Neutrophil (primary cell): ENCODE data around the gene GCM1.

Source experiments
- H3K27ac ChIP-seq: fragments of 200-600 bp; sonication (generic); 2 replicates; pipeline ENCODE4 v1.5.1; 2016; ENCODE audit warnings: mild to moderate bottlenecking, moderate library complexity
- H3K27me3 ChIP-seq: fragments of 200-600 bp; sonication (generic); 2 replicates; pipeline ENCODE4 v1.6.0; 2016; ENCODE audit warnings: mild to moderate bottlenecking
- H3K36me3 ChIP-seq: fragments of 200-600 bp; sonication (generic); 2 replicates; pipeline ENCODE4 v1.5.1; 2017
- H3K4me1 ChIP-seq, 2 experiments: fragments of 200-600 bp in 1 of 2; sonication (generic) in 1 of 2; 1 replicate in 1 of 2; 2 replicates in 1 of 2; pipeline versions ENCODE4 v1.5.1 to v1.6.1; 2013 to 2016; ENCODE audit warnings: low read depth in 1 of 2, low read length in 1 of 2, mild to moderate bottlenecking in 1 of 2, moderate library complexity in 1 of 2; ENCODE audit not compliant: control insufficient read depth in 1 of 2, insufficient read depth in 1 of 2
- H3K4me3 ChIP-seq, 2 experiments: fragments of 200-600 bp in 1 of 2; sonication (generic) in 1 of 2; 1 replicate in 1 of 2; 2 replicates in 1 of 2; pipeline ENCODE4 v1.5.1; 2013 to 2016; ENCODE audit warnings: low read depth in 1 of 2, low read length in 1 of 2, mild to moderate bottlenecking in 1 of 2, moderate library complexity in 1 of 2
- H3K9me3 ChIP-seq: fragments of 200-600 bp; sonication (generic); 2 replicates; pipeline ENCODE4 v1.5.1; 2016
- CTCF ChIP-seq: fragments of 200-600 bp; sonication (generic); IDR thresholded peaks from 2 replicates; pipeline ENCODE4 v1.5.1; 2016; ENCODE audit warnings: antibody characterized with exemption

GCM1 gene

DNA sequence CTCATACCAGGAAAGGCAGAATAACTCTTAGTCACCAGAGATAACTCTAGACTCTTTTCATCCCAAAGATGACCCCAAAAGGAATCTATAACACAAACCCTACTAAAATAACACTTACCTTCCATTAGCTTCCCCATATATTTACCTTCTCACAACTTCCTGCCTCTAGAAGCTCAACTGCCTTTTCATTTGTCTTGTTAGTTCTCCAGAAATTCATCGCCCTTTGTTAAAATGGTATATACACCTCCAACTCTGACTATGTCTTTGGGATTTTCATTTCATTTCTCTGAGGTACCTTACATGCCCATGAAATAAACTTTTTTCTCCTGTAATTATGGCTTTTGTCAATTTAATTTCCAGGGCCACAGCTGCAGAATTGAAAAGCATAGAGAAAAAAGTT lies 33.5 kb downstream of the GCM1 start:
- Histone ChIP-seq H3K4me1 (no peaks in the 10 kb centered on the region), H3K27ac (no peak overlapping the region), H3K36me3 (no peaks in the 10 kb centered on the region), H3K4me3 (no peak overlapping the region), H3K27me3 (no peaks in the 10 kb centered on the region), H3K9me3 (no peaks in the 10 kb centered on the region)
- no peak for TF ChIP-seq CTCF

DNA sequence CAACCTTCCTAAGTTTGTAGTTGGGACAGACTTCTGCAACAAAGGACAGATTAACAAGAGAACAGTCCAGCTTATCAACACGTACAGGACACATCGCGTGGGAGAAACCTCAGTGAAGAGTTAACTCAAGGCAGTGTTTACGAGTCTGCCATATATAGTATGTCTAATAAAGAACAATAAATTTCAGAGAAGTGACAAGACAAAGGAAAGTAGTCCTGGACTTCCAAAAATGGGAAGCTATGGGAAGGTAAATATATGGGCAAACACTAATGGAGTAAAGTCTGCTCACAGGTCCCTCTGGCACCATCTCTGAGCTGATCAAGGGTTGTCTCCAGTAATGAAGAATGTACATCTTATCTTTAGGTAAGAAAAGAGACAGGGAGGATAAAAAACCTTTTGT lies 34.9 kb downstream of the GCM1 start:
- Histone ChIP-seq H3K27me3 (no peaks in the 10 kb centered on the region), H3K36me3 (peaks cover 5% of the 10 kb centered on the region), H3K4me3 (no peak overlapping the region), H3K27ac (no peak overlapping the region), H3K4me1 (no peaks in the 10 kb centered on the region), H3K9me3 (no peaks in the 10 kb centered on the region)
- TF ChIP-seq CTCF: no peak

GRCh38 chr6:53112871-53113270 lies 35.8 kb downstream of the GCM1 start:
- Histone ChIP-seq H3K4me3 (no peak overlapping the region), H3K27ac (no peak overlapping the region), H3K27me3 (no peaks in the 10 kb centered on the region), H3K4me1 (no peaks in the 10 kb centered on the region), H3K9me3 (no peaks in the 10 kb centered on the region), H3K36me3 (peaks cover 5% of the 10 kb centered on the region)
- no peak for TF ChIP-seq CTCF

- Histone ChIP-seq H3K9me3 (no peaks in the 10 kb centered on the region), H3K27ac (no peak overlapping the region), H3K4me1 (no peaks in the 10 kb centered on the region), H3K27me3 (no peaks in the 10 kb centered on the region), H3K4me3 (no peak overlapping the region), H3K36me3 (peaks cover 8% of the 10 kb centered on the region)
- no peak for TF ChIP-seq CTCF
These were observed 36.2 kb downstream of the GCM1 start for GRCh38 chr6:53112404-53112803.

GRCh38 chr6:53111865-53112264 lies 36.8 kb downstream of the GCM1 start:
- no peak overlapping the region for H3K4me3 ChIP-seq
- H3K4me1 ChIP-seq: no peaks in the 10 kb centered on the region
- peaks cover 14% of the 10 kb centered on the region for H3K36me3 ChIP-seq
- no peaks in the 10 kb centered on the region for H3K27me3 ChIP-seq
- TF ChIP-seq CTCF: no peak
- H3K9me3 ChIP-seq: no peaks in the 10 kb centered on the region
- no peak overlapping the region for H3K27ac ChIP-seq

- Histone ChIP-seq H3K36me3 (peaks cover 34% of the 10 kb centered on the region), H3K4me1 (no peaks in the 10 kb centered on the region), H3K27ac (no peak overlapping the region), H3K27me3 (no peaks in the 10 kb centered on the region), H3K9me3 (no peaks in the 10 kb centered on the region), H3K4me3 (no peak overlapping the region)
- TF ChIP-seq CTCF: no peak
These were observed 39.0 kb downstream of the GCM1 start for GRCh38 chr6:53109612-53110011.
